ENCODE data around the gene SMIM27.
A peak's percentile ranks its signal among the peaks of the same experiment; 100 is the strongest.

DNA sequence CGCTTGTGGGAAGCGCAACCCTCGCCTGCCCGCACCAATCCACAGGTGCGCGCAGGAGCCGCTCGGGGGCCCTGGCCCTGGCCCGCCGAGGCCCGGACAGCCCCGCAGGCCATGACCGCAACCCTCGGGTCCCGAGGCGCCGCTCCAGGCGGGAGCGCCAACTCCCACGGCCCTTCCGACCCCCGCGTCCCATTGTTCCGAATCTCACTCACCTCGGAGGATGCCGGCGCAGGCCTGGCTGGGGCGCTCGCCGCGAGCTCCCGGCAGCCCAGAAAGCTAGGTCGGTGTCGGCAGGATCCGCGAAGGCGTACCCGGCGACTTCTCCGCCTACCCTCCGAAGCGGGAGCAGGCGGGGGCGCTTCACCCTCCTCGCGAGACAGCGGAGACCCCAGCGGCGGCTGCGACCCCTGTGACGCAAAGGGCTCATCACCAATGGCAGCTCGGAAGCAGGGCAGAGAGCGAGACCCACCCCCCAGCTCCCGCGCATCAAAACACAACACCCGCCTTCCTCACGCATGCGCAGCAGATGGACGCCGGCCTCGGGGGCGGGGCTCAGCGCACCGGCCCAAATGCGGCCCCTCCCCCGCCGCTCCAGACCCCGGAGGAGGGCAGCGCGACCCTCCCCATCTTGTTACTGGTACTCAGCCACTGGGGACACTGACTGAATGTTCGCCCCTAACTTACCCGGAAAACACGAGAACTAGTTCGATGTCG is 1.4 kb upstream of the SMIM27 start:
- TF ChIP-seq, protein P1, sequence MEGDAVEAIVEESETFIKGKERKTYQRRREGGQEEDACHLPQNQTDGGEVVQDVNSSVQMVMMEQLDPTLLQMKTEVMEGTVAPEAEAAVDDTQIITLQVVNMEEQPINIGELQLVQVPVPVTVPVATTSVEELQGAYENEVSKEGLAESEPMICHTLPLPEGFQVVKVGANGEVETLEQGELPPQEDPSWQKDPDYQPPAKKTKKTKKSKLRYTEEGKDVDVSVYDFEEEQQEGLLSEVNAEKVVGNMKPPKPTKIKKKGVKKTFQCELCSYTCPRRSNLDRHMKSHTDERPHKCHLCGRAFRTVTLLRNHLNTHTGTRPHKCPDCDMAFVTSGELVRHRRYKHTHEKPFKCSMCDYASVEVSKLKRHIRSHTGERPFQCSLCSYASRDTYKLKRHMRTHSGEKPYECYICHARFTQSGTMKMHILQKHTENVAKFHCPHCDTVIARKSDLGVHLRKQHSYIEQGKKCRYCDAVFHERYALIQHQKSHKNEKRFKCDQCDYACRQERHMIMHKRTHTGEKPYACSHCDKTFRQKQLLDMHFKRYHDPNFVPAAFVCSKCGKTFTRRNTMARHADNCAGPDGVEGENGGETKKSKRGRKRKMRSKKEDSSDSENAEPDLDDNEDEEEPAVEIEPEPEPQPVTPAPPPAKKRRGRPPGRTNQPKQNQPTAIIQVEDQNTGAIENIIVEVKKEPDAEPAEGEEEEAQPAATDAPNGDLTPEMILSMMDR (conservative IDR thresholded peaks at IDR 0.05; ENCODE audit: low read depth, low read length): peak; percentile 18; the same call in 1 of the 2 replicates
- TF ChIP-seq, protein P2, sequence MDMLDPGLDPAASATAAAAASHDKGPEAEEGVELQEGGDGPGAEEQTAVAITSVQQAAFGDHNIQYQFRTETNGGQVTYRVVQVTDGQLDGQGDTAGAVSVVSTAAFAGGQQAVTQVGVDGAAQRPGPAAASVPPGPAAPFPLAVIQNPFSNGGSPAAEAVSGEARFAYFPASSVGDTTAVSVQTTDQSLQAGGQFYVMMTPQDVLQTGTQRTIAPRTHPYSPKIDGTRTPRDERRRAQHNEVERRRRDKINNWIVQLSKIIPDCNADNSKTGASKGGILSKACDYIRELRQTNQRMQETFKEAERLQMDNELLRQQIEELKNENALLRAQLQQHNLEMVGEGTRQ (IDR thresholded peaks at IDR 0.05; ENCODE audit: low read depth, low read length): no peak
- TF ChIP-seq SMC3 (IDR thresholded peaks at IDR 0.05; ENCODE audit: low read depth, low read length) (no peak), BHLHE40 (IDR thresholded peaks at IDR 0.05; ENCODE audit: low read depth, low read length) (no peak), RCOR1 (IDR thresholded peaks at IDR 0.05; ENCODE audit: insufficient replicate concordance, low read length) (no peak), FOS (IDR thresholded peaks at IDR 0.05; ENCODE audit: low read depth, low read length) (no peak), RAD21 (IDR thresholded peaks at IDR 0.05; ENCODE audit: low read length) (no peak), POLR2A (IDR thresholded peaks at IDR 0.05; ENCODE audit: low read depth, low read length) (peak; percentile 38; the same call in 1 of the 2 replicates), MXI1 (IDR thresholded peaks at IDR 0.05; ENCODE audit: borderline replicate concordance, low read depth, low read length) (no peak)

Data from IMR-90 (cell line).